GM18867 (cell line): ENCODE results near the gene RXFP3.

Experiments used
- ATAC-seq: cut with Tn5 transposase; IDR thresholded peaks from one replicate; pipeline ENCODE4 v1.9.1; 2021; ENCODE audit warnings: mild to moderate bottlenecking, moderate library complexity; ENCODE audit not compliant: unreplicated experiment

RXFP3 gene

DNA sequence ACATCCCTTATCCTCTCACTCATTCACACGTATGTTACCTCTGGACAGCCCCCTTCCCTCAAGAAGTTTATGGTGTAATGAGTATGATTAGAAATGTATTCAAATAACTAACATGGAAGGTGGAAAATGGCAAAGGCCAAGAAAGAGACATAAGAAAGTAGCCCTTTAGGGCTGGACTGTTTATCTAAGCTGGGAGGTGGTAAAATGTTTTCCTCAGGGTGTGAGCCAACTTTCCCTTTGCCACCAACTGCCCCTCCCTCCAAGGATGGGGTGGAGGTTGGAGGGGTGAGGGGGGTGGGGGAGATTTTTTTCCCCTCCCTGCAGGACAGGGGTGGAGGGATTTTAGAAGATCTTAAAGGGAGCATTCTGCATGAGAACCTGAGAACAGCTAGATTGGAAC, 40.1 kb downstream of the RXFP3 start:
- no peak for ATAC-seq

DNA sequence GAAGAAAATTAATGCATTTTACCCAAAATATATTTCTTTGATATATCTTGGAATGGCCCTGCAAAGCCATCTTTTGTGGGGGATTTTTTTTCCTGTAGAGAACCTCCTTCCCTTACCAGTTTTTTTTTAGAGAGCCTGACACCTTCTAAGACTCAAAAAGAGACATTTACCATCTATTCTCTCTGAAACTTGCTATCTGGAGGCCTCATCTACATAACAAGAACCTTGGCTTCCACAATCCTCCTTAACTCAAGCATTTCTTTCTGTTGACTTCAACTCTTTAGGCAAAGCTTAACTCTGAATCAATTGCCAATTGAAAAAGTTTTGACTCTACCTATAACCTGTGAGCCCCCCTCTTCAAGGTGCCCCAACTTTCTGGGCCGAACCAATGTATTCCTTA, 42.1 kb downstream of the RXFP3 start:
- no peak for ATAC-seq

- ATAC-seq, result no peak
These were observed 43.8 kb downstream of the RXFP3 start for GRCh38 chr5:33980030-33980429.

GRCh38 chr5:33981408-33982162, 45.4 kb downstream of the RXFP3 start:
- no peak for ATAC-seq

GRCh38 chr5:33984178-33984577, 48.0 kb downstream of the RXFP3 start:
- no peak for ATAC-seq

- ATAC-seq, result no peak
These were observed 48.5 kb downstream of the RXFP3 start, which contains the start of gene SLC45A2 for GRCh38 chr5:33984671-33985124. Gene SLC45A2, minus strand, starts transcription at chr5:33984693. Its CDS starts 110 bp downstream, at chr5:33984583.

- no peak for ATAC-seq
These were observed 49.3 kb downstream of the RXFP3 start for GRCh38 chr5:33985447-33985846.
